Amniotic stem cell (primary cell): ENCODE results near the gene MT1E.
"Not testable (repeated sequence)": the region's sequence is repeated elsewhere in the genome, so short reads cannot be mapped to it uniquely, and the experiment has no call there.

Experiments
- DNase-seq: peaks from one replicate; lab custom pipeline; 2025; lab: John Stamatoyannopoulos, UW

The MT1E gene

GRCh38 chr16:56647641-56648431, 22.3 kb downstream of the MT1E start:
- no peak for DNase-seq

GRCh38 chr16:56649271-56649670, 23.7 kb downstream of the MT1E start:
- DNase-seq = no peak

GRCh38 chr16:56649820-56650219, 24.2 kb downstream of the MT1E start:
- DNase-seq = no peak

GRCh38 chr16:56651586-56651985, 26.0 kb downstream of the MT1E start, which contains the start of gene MT1B:
Gene MT1B, plus strand, starts transcription at chr16:56651886. Its CDS starts 68 bp downstream, at chr16:56651954.
- no peak for DNase-seq

- DNase-seq = no peak
These were observed 27.0 kb downstream of the MT1E start for GRCh38 chr16:56652600-56652999.

- DNase-seq = no peak
These were observed 27.6 kb downstream of the MT1E start for GRCh38 chr16:56653218-56653617.

GRCh38 chr16:56657555-56658326, 32.2 kb downstream of the MT1E start, which contains the start of gene MT1F:
Gene MT1F, plus strand, starts transcription at chr16:56657959. Its CDS starts 100 bp downstream, at chr16:56658059.
- no peak for DNase-seq

- no peak for DNase-seq
These were observed 32.8 kb downstream of the MT1E start for GRCh38 chr16:56658327-56658875.

GRCh38 chr16:56662357-56663354, 37.1 kb downstream of the MT1E start:
- no peak for DNase-seq

GRCh38 chr16:56664506-56664905, 38.9 kb downstream of the MT1E start:
- DNase-seq = no peak

- DNase-seq = not testable (repeated sequence)
These were observed 40.0 kb downstream of the MT1E start for GRCh38 chr16:56665286-56666261.

GRCh38 chr16:56667581-56668571, 42.3 kb downstream of the MT1E start, which contains the start of gene MT1G:
Gene MT1G, minus strand, starts transcription at chr16:56668065. Its CDS starts 72 bp downstream, at chr16:56667993.
- no peak for DNase-seq

GRCh38 chr16:56669005-56669839, 43.6 kb downstream of the MT1E start, which contains the start of gene MT1H:
Gene MT1H, plus strand, starts transcription at chr16:56669814. Its CDS starts 71 bp downstream, at chr16:56669885.
- DNase-seq = no peak

- DNase-seq = no peak
These were observed 44.4 kb downstream of the MT1E start for GRCh38 chr16:56669840-56670619.

GRCh38 chr16:56670620-56670934, 45.0 kb downstream of the MT1E start:
- no peak for DNase-seq

GRCh38 chr16:56671691-56672090, 46.1 kb downstream of the MT1E start:
- not testable (repeated sequence) for DNase-seq

GRCh38 chr16:56672171-56672570, 46.6 kb downstream of the MT1E start:
- not testable (repeated sequence) for DNase-seq
